GM21576 (cell line): ENCODE results near the gene FILIP1L.

Source experiments
- ATAC-seq: cut with Tn5 transposase; IDR thresholded peaks from one replicate; pipeline ENCODE4 v1.9.1; 2021; ENCODE audit warnings: mild to moderate bottlenecking, moderate library complexity; ENCODE audit not compliant: unreplicated experiment

The FILIP1L gene

DNA sequence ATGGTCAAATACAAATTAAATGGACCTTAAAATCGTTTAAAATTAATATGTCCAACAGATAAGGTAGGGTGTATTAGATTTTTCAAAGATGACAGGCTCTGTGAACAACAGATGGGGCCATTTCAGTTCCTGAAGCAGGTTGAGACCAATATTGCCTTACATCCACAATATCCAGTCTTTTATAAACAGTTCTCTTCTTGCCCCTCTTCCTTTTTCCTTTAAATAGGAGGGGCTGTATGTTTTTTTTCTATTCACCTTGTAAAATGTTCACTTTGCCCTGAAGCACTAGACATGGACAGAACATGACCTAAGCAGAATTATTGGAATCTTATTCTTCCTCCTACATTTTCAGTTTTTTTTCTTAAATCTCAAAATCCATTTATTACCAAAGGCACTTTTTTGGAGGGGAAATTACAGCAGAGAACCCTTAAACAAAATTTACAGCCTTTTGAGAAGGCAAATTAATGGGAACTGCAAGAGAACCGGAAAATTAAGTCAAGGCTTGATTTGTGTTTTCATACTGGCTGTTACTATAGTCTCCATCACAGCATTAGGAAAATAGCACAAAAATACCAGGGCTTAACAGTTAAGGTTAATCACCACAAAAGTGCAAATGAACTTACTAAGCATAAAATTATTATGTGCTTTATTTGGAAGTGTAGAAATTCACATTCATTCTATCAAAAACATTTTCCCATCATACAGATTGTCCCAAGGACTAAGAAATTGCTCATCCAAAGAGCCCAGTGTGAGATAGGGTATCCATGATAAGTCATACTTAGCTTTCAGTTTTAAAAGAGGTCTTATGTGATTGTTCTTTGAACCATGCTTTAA, 240.8 kb downstream of the FILIP1L start:
- no peak for ATAC-seq

- peak; percentile 37 for ATAC-seq
These were observed 241.4 kb downstream of the FILIP1L start for GRCh38 chr3:99872923-99873254.

GRCh38 chr3:99871231-99872045, 242.9 kb downstream of the FILIP1L start:
- ATAC-seq, result no peak

GRCh38 chr3:99870712-99871111, 243.6 kb downstream of the FILIP1L start:
- ATAC-seq, result no peak

- ATAC-seq, result no peak
These were observed 244.7 kb downstream of the FILIP1L start for GRCh38 chr3:99869621-99870020.

DNA sequence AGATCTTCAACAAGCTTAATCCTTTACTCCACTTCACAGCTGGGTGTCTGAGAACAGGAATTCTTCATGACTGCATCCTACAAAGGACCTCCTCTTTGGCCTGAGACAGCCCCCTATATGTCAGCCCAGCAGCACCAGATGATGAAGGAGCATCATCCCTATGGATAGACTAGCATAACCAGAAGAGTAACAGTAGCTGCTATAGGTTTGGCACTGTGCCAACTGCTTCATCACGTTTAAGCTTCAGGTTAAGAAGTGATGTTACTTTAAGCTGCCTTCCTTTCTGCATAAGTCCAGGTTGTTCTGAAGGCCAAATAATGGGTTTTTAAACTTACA, 246.0 kb downstream of the FILIP1L start:
- ATAC-seq, result no peak

DNA sequence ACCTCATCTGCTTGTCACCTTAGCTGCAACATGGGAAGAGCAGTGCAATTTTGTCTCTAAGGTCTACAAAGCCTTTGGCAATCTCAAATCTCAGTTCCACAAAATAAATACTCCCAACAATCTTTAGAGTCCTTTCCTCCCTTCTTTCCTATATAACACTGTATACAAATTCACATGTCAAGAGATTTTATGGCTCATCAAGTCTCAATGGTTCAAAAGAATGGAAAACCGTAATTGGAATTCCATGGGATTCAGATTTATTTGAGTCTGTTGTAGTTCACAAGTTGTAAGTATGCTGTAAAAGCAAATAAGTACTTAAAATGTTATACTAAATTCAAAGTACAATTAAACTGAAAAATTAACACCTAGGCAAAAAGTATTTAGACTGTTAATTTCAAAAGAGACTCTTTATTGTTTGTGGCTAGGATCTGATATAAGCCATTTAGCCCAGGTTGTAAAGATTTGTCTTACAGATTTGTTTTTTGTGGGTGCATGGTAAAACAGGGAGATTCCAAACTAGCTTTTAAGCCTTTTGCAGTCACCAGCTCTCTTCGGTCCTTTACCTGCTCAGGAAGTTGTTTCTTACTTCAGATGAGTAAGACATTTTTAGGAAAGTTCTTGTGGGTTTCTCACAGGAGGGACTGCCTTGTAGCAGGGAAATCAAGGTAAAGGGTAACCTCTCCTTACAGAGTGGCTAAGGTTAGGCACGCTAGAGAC, 246.5 kb downstream of the FILIP1L start:
- ATAC-seq, result no peak

DNA sequence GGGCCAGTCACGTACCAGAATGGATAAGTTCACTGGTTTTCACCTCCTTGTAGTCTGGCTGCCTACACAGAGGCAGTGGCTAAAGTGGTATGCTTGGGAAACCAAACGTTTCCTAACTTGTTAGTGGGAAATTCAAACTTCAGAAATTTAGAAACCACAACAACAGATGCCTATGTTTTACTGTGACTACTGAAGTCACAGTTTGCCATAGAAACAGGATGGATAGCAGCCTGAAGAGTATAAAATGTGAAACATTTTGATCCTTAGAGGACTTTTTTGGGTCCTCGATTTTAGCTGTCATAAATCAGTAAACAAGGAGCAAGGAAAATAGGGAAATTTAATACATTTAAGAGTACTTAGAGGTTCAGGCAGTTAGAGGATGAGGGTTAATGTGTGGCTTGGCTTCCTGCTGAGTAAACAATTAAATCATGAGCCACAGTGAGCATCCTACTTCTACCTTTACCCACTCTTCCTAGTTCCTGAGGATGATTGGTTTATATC, 248.0 kb downstream of the FILIP1L start:
- no peak for ATAC-seq

- ATAC-seq, result no peak
These were observed 249.0 kb downstream of the FILIP1L start for GRCh38 chr3:99865321-99865720.

GRCh38 chr3:99864289-99864688, 250.0 kb downstream of the FILIP1L start:
- ATAC-seq, result no peak

- ATAC-seq, result no peak
These were observed 250.7 kb downstream of the FILIP1L start for GRCh38 chr3:99863588-99863987.

GRCh38 chr3:99863002-99863401, 251.3 kb downstream of the FILIP1L start:
- ATAC-seq, result no peak

GRCh38 chr3:99862208-99862607, 252.1 kb downstream of the FILIP1L start:
- ATAC-seq, result no peak

DNA sequence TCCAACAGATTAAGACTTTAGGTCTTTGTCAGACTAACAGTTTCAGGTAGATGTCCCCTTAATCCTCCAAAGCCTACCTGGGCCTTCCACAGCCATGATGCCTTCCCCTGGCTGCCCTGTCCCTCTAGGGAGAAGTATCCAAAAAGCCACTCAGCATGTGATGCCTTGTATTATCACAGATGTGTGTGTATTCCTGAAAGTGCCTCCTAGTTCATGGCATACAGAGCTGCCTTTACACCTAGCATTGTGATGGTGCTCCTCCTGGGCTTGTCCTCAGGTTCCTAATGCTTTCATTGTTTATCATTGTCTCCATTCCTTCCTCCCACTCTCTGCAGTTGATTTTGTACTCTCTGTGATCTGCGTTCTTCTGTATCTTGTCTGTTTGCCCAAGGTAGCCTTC, 253.1 kb downstream of the FILIP1L start:
- no peak for ATAC-seq

- ATAC-seq, result no peak
These were observed 254.5 kb downstream of the FILIP1L start for GRCh38 chr3:99859825-99860224.

DNA sequence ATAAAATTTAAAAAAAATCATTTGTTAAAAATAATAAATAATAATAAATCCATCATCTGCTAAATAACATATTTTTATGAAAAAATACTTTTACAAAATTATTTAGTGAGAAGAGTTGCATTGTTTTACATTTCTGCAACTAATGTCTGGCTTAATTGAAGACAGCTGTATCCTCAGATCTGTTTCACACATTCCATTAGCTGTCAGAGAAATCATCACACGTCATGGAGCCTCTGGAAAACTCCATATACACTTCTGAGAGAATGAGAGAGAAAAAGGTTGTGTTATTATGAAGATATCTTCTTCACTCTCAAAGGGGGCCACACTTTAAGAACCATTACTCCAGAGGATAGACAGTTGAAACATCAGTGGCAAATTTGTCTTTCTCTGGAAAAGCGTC, 255.8 kb downstream of the FILIP1L start:
- ATAC-seq, result no peak

- ATAC-seq, result no peak
These were observed 257.0 kb downstream of the FILIP1L start for GRCh38 chr3:99857278-99857677.

DNA sequence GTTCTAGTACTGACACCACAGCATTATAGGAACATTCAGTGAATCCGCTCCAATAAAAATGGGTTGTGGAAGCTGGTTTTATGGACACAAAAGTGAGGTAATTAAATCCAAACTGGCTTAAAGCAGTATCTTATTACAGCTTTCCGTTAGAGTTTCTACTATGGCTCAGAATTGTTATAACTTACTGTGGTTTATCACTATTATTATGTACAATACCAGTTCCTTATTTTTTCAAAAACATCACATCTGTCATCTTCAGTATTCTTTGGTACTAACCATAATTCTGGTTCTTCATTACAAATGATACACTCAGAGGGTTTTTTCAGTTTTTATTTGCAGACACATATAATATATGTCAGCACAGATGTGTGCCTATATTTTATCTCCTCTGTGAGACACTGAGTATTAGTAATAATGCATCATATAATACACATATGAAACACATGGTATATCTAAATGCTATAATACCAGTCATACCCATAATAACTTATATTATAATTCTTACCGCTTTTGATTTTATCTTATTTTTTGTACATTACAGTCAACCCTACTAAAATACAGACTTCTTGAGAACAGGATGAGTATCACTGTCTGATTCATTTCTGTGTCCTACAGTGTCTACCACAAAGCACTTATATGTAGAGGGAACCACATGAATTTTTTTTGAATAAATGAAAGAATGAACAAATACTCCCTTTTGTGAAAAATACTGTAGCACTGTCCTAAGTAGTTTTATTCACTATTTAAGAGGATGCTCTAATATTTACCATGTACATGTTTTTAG, 257.7 kb downstream of the FILIP1L start:
- no peak for ATAC-seq

GRCh38 chr3:99855900-99856299, 258.4 kb downstream of the FILIP1L start:
- ATAC-seq, result no peak

DNA sequence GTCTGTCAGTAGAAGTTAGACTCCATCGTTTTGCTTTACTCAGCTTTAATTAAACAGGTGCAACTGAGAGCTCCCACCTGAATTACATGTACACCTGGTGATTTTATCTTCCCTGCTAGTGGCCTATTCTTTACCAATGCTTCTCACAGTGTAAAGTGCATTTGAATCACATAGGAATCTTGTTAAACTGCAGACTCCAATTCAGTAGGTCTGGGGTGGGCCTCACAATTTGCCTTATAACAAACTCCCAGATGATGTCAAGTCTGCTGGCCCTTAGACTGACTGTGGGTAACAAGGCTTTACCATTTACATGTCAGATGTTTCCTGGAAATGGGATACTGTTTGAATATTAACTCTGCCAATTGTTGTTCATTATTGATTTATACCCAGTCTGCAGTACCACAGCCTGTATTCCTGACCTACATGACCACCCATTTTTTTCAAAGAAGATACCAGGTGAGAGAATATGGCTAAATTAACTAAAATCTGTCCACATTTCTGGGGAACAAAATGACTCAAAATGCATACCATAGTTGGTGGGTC, 259.5 kb downstream of the FILIP1L start:
- ATAC-seq, result no peak
